ENCODE results near the gene COBLL1. TPM values are rescaled to one million over a fixed set of nuclear protein-coding genes. Genes with fewer than 3 reads are reported as not detected.

The COBLL1 gene
- total RNA-seq, 1 donor from 2014 or later, result 18.6 TPM

- Histone ChIP-seq H3K4me3 (ENCODE audit: insufficient read depth, low read depth, low read length) (no peak overlapping the region), H3K79me2 (ENCODE audit: insufficient read depth, low read length) (no peaks in the 10 kb centered on the region), H3K4me2 (ENCODE audit: low read length) (no peak overlapping the region), H3K27ac (ENCODE audit: low read depth, low read length) (no peak overlapping the region), H4K20me1 (ENCODE audit: insufficient read depth, low read length) (no peaks in the 10 kb centered on the region), H3K36me3 (ENCODE audit: insufficient read depth, low read length) (no peaks in the 10 kb centered on the region), H3K4me1 (ENCODE audit: insufficient read depth, low read length) (no peaks in the 10 kb centered on the region), H3K27me3 (ENCODE audit: insufficient read depth, low read length) (no peaks in the 10 kb centered on the region), H2AFZ (ENCODE audit: low read depth, low read length) (no peak overlapping the region), H3K9ac (ENCODE audit: low read length) (no peak overlapping the region), H3K9me3 (ENCODE audit: insufficient read depth, low read depth, low read length) (no peaks in the 10 kb centered on the region)
- no peaks in the 10 kb centered on the region for H3K27me3 Mint-ChIP-seq (ENCODE audit: low read depth, unreplicated experiment)
- no peak for DNase-seq (ENCODE audit: low read depth)
- H3K4me1 Mint-ChIP-seq (ENCODE audit: low read depth, unreplicated experiment), result peaks cover 11% of the 10 kb centered on the region
- H3K36me3 Mint-ChIP-seq (ENCODE audit: low read depth, unreplicated experiment), result peaks cover 6% of the 10 kb centered on the region
- H3K9me3 Mint-ChIP-seq (ENCODE audit: unreplicated experiment), result no peaks in the 10 kb centered on the region
- peak; percentile 54 for FAIRE-seq
- H3K27ac Mint-ChIP-seq (ENCODE audit: unreplicated experiment), result no peak overlapping the region
- TF ChIP-seq CTCF (IDR thresholded peaks at IDR 0.05; ENCODE audit: insufficient read depth, low read depth, low read length) (peak; percentile 59), EZH2 (IDR thresholded peaks at IDR 0.05; ENCODE audit: insufficient read depth, low read length) (no peak)
- H3K4me3 Mint-ChIP-seq (ENCODE audit: unreplicated experiment), result no peak overlapping the region
These were observed 143.7 kb downstream of the COBLL1 start for GRCh38 chr2:164697688-164698461.

GRCh38 chr2:164696634-164697033 lies 145.0 kb downstream of the COBLL1 start:
- H3K27ac ChIP-seq (ENCODE audit: low read depth, low read length), result no peak overlapping the region
- H3K36me3 ChIP-seq (ENCODE audit: insufficient read depth, low read length), result no peaks in the 10 kb centered on the region
- peaks cover 6% of the 10 kb centered on the region for H3K36me3 Mint-ChIP-seq (ENCODE audit: low read depth, unreplicated experiment)
- H2AFZ ChIP-seq (ENCODE audit: low read depth, low read length), result no peak overlapping the region
- no peak for FAIRE-seq
- H3K4me2 ChIP-seq (ENCODE audit: low read length), result no peak overlapping the region
- no peak overlapping the region for H3K4me3 ChIP-seq (ENCODE audit: insufficient read depth, low read depth, low read length)
- no peak overlapping the region for H3K9ac ChIP-seq (ENCODE audit: low read length)
- no peaks in the 10 kb centered on the region for H3K27me3 ChIP-seq (ENCODE audit: insufficient read depth, low read length)
- no peak for TF ChIP-seq CTCF (IDR thresholded peaks at IDR 0.05; ENCODE audit: insufficient read depth, low read depth, low read length)
- TF ChIP-seq EZH2 (IDR thresholded peaks at IDR 0.05; ENCODE audit: insufficient read depth, low read length), result no peak
- no peaks in the 10 kb centered on the region for H3K27me3 Mint-ChIP-seq (ENCODE audit: low read depth, unreplicated experiment)
- no peaks in the 10 kb centered on the region for H3K9me3 ChIP-seq (ENCODE audit: insufficient read depth, low read depth, low read length)
- H3K79me2 ChIP-seq (ENCODE audit: insufficient read depth, low read length), result no peaks in the 10 kb centered on the region
- peaks cover 21% of the 10 kb centered on the region for H3K4me1 Mint-ChIP-seq (ENCODE audit: low read depth, unreplicated experiment)
- H3K4me1 ChIP-seq (ENCODE audit: insufficient read depth, low read length), result no peaks in the 10 kb centered on the region
- H3K4me3 Mint-ChIP-seq (ENCODE audit: unreplicated experiment), result no peak overlapping the region
- H4K20me1 ChIP-seq (ENCODE audit: insufficient read depth, low read length), result no peaks in the 10 kb centered on the region
- no peak overlapping the region for H3K27ac Mint-ChIP-seq (ENCODE audit: unreplicated experiment)
- H3K9me3 Mint-ChIP-seq (ENCODE audit: unreplicated experiment), result no peaks in the 10 kb centered on the region
- DNase-seq (ENCODE audit: low read depth), result no peak

GRCh38 chr2:164694275-164694695 lies 147.3 kb downstream of the COBLL1 start:
- Histone ChIP-seq H4K20me1 (ENCODE audit: insufficient read depth, low read length) (no peaks in the 10 kb centered on the region), H2AFZ (ENCODE audit: low read depth, low read length) (no peak overlapping the region), H3K4me3 (ENCODE audit: insufficient read depth, low read depth, low read length) (no peak overlapping the region), H3K4me2 (ENCODE audit: low read length) (no peak overlapping the region), H3K36me3 (ENCODE audit: insufficient read depth, low read length) (no peaks in the 10 kb centered on the region), H3K9ac (ENCODE audit: low read length) (no peak overlapping the region), H3K27ac (ENCODE audit: low read depth, low read length) (no peak overlapping the region), H3K27me3 (ENCODE audit: insufficient read depth, low read length) (no peaks in the 10 kb centered on the region), H3K4me1 (ENCODE audit: insufficient read depth, low read length) (no peaks in the 10 kb centered on the region), H3K9me3 (ENCODE audit: insufficient read depth, low read depth, low read length) (no peaks in the 10 kb centered on the region), H3K79me2 (ENCODE audit: insufficient read depth, low read length) (no peaks in the 10 kb centered on the region)
- Mint-ChIP-seq H3K27me3 (ENCODE audit: low read depth, unreplicated experiment) (no peaks in the 10 kb centered on the region), H3K27ac (ENCODE audit: unreplicated experiment) (peak overlapping the region; percentile 11), H3K36me3 (ENCODE audit: low read depth, unreplicated experiment) (peaks cover 8% of the 10 kb centered on the region), H3K4me3 (ENCODE audit: unreplicated experiment) (no peak overlapping the region), H3K9me3 (ENCODE audit: unreplicated experiment) (no peaks in the 10 kb centered on the region), H3K4me1 (ENCODE audit: low read depth, unreplicated experiment) (peaks cover 23% of the 10 kb centered on the region)
- TF ChIP-seq CTCF (IDR thresholded peaks at IDR 0.05; ENCODE audit: insufficient read depth, low read depth, low read length), result no peak
- TF ChIP-seq EZH2 (IDR thresholded peaks at IDR 0.05; ENCODE audit: insufficient read depth, low read length), result no peak
- FAIRE-seq, result no peak
- no peak for DNase-seq (ENCODE audit: low read depth)
